Neural cell (in vitro differentiated cells): ENCODE data around the gene CD72. TPM values are rescaled to one million over a fixed set of nuclear protein-coding genes. Genes with fewer than 3 reads are reported as not detected.

Experiments
- H2AFZ ChIP-seq: fragments of 200-600, 300-800 bp; sonication (generic), shearing (Covaris generic); 2 replicates; pipeline ENCODE4 v1.6.0; 2014; ENCODE audit warnings: low read depth, mild to moderate bottlenecking, antibody characterized with exemption, low read length, moderate library complexity
- H3F3A ChIP-seq: fragments of 200-600 bp; shearing (Covaris generic); 2 replicates; pipeline ENCODE4 v1.6.1; 2016; ENCODE audit warnings: mild to moderate bottlenecking, moderate library complexity, mixed read lengths, antibody characterized with exemption, low read length; ENCODE audit not compliant: insufficient read depth, poor library complexity, severe bottlenecking
- H3K27ac ChIP-seq: fragments of 200-600, 300-800 bp; sonication (generic), shearing (Covaris generic); 2 replicates; pipeline ENCODE4 v1.5.1; 2014; ENCODE audit warnings: mild to moderate bottlenecking, low read length, moderate library complexity
- H3K27me3 ChIP-seq: fragments of 300-800, 200-600 bp; sonication (generic), shearing (Covaris generic); 2 replicates; pipeline ENCODE4 v1.6.0; 2014; ENCODE audit warnings: mild to moderate bottlenecking, low read depth, low read length, moderate library complexity; ENCODE audit not compliant: insufficient read depth
- H3K36me3 ChIP-seq: fragments of 300-800, 200-600 bp; sonication (generic), shearing (Covaris generic); 2 replicates; pipeline ENCODE4 v1.5.1; 2014; ENCODE audit warnings: mild to moderate bottlenecking, antibody characterized with exemption, low read length, moderate library complexity; ENCODE audit not compliant: insufficient read depth
- H3K4me2 ChIP-seq: fragments of 300-800, 200-600 bp; sonication (generic), shearing (Covaris generic); 2 replicates; pipeline ENCODE4 v1.6.0; 2014; ENCODE audit warnings: mild to moderate bottlenecking, low read length
- H3K4me3 ChIP-seq: fragments of 300-800, 200-600 bp; sonication (generic), shearing (Covaris generic); 2 replicates; pipeline ENCODE4 v1.5.1; 2014; ENCODE audit warnings: mild to moderate bottlenecking, low read length, moderate library complexity
- H3K79me2 ChIP-seq: fragments of 200-600 bp; shearing (Covaris generic); replicated peaks from 2 replicates; pipeline ENCODE4 v1.6.0; 2014; ENCODE audit warnings: mild to moderate bottlenecking, low read length, moderate library complexity; ENCODE audit not compliant: insufficient read depth
- H3K9ac ChIP-seq: fragments of 300-800, 200-600 bp; sonication (generic), shearing (Covaris generic); 2 replicates; pipeline ENCODE4 v1.6.1; 2016; ENCODE audit warnings: mild to moderate bottlenecking, low read length, mixed read lengths
- H3K9me2 ChIP-seq: fragments of 200-600 bp; shearing (Covaris generic); 2 replicates; pipeline ENCODE4 v1.6.1; 2016; ENCODE audit warnings: mild to moderate bottlenecking, low read length, mixed read lengths; ENCODE audit not compliant: insufficient read depth
- H3K9me3 ChIP-seq: fragments of 200-600, 300-800 bp; sonication (generic), shearing (Covaris generic); 2 replicates; pipeline ENCODE4 v1.6.1; 2016; ENCODE audit warnings: mild to moderate bottlenecking, mixed run types, low read length, moderate library complexity, mixed read lengths
- H4K20me1 ChIP-seq: fragments of 200-600 bp; shearing (Covaris generic); 2 replicates; pipeline ENCODE4 v1.6.1; 2016; ENCODE audit warnings: mild to moderate bottlenecking, mixed run types; ENCODE audit not compliant: insufficient read depth
- EP300 ChIP-seq: fragments of 450-650 bp; conservative IDR thresholded peaks from 2 replicates; pipeline ENCODE4 v1.6.1; 2014; ENCODE audit warnings: antibody characterized with exemption, mild to moderate bottlenecking, moderate library complexity; ENCODE audit not compliant: poor library complexity, severe bottlenecking
- EZH2 ChIP-seq: fragments of 200-600, 300-800 bp; shearing (Covaris generic), sonication (generic); IDR thresholded peaks from 2 replicates; pipeline ENCODE4 v1.6.1; 2014; ENCODE audit warnings: antibody characterized with exemption, low read length, borderline replicate concordance, mild to moderate bottlenecking; ENCODE audit not compliant: insufficient read depth, poor library complexity, severe bottlenecking
- MXI1 ChIP-seq: fragments of 450-650 bp; conservative IDR thresholded peaks from 2 replicates; pipeline ENCODE4 v1.6.1; 2014; ENCODE audit warnings: antibody characterized with exemption, mild to moderate bottlenecking; ENCODE audit not compliant: poor library complexity, severe bottlenecking
- POLR2AphosphoS5 ChIP-seq: IDR thresholded peaks from 2 replicates; pipeline ENCODE4 v1.6.1; 2012
- RAD21 ChIP-seq: fragments of 450-650 bp; conservative IDR thresholded peaks from 2 replicates; pipeline ENCODE4 v1.6.1; 2014; ENCODE audit warnings: antibody characterized with exemption, mild to moderate bottlenecking, moderate library complexity
- SMC3 ChIP-seq: fragments of 450-650 bp; conservative IDR thresholded peaks from 2 replicates; pipeline ENCODE4 v1.6.1; 2014; ENCODE audit warnings: antibody characterized with exemption, mild to moderate bottlenecking, moderate library complexity; ENCODE audit not compliant: poor library complexity
- TAF1 ChIP-seq: IDR thresholded peaks from 2 replicates; pipeline ENCODE4 v1.6.1; 2012; ENCODE audit warnings: low read depth
- polyA plus RNA-seq: library from polyadenylated mRNA; depleted of rRNA; stranded (reverse); fragments of >200 nt; gene quantifications from 2 replicates; pipeline ENCODE4 v1.2.3, GENCODE V29; 2014
- TF ChIP-seq, protein P1 (sequence below): IDR thresholded peaks from 2 replicates; pipeline ENCODE4 v1.6.1; 2012; ENCODE audit warnings: borderline replicate concordance
- TF ChIP-seq, protein P2 (sequence below): fragments of 450-650 bp; IDR thresholded peaks from 2 replicates; pipeline ENCODE4 v1.5.1; 2014; ENCODE audit warnings: antibody characterized with exemption, mild to moderate bottlenecking, moderate library complexity; ENCODE audit not compliant: poor library complexity, severe bottlenecking

CD72 gene
- polyA plus RNA-seq, 1 donor from 2014 or later: not detected

DNA sequence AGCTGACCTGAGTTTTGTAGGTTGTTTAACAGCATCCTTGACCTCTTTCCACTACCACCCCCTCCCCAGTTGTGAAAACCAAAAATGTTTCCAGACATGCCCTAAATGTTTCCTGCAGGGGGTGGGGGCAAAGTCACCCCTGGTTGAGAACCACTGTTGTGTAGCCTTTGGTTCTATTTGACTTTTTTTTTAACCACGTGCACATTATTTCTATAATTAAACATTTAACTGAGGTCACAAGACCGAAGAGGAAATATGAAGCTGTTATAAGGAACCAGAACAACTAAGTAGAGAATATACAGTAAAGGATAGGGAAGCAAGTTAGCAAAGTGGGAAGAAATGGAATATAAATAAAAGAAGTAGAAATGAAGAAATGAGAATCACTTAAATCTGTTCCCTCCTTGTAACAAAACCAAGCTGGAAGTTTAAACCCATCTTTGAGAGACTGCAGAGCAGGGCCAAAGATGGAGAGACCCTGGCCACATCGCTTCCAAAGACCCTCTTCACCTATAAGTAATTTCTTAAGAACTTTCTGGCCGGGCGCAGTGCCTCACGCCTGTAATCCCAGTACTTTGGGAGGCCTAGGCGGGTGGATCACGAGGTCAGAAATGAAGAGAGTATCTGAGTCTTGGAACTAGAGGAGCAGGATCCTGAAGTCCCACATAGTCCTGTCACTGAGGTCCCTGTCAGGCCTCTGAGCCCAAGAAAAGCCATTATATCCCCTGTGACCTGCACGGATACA, 18.1 kb upstream of the CD72 start:
- H3K27me3 ChIP-seq: no peaks in the 10 kb centered on the region
- H3K9me3 ChIP-seq: no peaks in the 10 kb centered on the region
- H3K4me3 ChIP-seq: no peak overlapping the region
- H3K9ac ChIP-seq: no peak overlapping the region
- H3K36me3 ChIP-seq: no peaks in the 10 kb centered on the region
- no peaks in the 10 kb centered on the region for H3F3A ChIP-seq
- no peak overlapping the region for H2AFZ ChIP-seq
- no peaks in the 10 kb centered on the region for H4K20me1 ChIP-seq
- no peak overlapping the region for H3K27ac ChIP-seq
- H3K4me2 ChIP-seq: no peak overlapping the region
- H3K79me2 ChIP-seq: no peaks in the 10 kb centered on the region
- H3K9me2 ChIP-seq: no peaks in the 10 kb centered on the region
- TF ChIP-seq RAD21 (no peak), EP300 (no peak), EZH2 (no peak), TAF1 (no peak), SMC3 (no peak), POLR2AphosphoS5 (no peak), MXI1 (no peak)
- TF ChIP-seq, protein P1, sequence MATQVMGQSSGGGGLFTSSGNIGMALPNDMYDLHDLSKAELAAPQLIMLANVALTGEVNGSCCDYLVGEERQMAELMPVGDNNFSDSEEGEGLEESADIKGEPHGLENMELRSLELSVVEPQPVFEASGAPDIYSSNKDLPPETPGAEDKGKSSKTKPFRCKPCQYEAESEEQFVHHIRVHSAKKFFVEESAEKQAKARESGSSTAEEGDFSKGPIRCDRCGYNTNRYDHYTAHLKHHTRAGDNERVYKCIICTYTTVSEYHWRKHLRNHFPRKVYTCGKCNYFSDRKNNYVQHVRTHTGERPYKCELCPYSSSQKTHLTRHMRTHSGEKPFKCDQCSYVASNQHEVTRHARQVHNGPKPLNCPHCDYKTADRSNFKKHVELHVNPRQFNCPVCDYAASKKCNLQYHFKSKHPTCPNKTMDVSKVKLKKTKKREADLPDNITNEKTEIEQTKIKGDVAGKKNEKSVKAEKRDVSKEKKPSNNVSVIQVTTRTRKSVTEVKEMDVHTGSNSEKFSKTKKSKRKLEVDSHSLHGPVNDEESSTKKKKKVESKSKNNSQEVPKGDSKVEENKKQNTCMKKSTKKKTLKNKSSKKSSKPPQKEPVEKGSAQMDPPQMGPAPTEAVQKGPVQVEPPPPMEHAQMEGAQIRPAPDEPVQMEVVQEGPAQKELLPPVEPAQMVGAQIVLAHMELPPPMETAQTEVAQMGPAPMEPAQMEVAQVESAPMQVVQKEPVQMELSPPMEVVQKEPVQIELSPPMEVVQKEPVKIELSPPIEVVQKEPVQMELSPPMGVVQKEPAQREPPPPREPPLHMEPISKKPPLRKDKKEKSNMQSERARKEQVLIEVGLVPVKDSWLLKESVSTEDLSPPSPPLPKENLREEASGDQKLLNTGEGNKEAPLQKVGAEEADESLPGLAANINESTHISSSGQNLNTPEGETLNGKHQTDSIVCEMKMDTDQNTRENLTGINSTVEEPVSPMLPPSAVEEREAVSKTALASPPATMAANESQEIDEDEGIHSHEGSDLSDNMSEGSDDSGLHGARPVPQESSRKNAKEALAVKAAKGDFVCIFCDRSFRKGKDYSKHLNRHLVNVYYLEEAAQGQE: no peak
- TF ChIP-seq, protein P2, sequence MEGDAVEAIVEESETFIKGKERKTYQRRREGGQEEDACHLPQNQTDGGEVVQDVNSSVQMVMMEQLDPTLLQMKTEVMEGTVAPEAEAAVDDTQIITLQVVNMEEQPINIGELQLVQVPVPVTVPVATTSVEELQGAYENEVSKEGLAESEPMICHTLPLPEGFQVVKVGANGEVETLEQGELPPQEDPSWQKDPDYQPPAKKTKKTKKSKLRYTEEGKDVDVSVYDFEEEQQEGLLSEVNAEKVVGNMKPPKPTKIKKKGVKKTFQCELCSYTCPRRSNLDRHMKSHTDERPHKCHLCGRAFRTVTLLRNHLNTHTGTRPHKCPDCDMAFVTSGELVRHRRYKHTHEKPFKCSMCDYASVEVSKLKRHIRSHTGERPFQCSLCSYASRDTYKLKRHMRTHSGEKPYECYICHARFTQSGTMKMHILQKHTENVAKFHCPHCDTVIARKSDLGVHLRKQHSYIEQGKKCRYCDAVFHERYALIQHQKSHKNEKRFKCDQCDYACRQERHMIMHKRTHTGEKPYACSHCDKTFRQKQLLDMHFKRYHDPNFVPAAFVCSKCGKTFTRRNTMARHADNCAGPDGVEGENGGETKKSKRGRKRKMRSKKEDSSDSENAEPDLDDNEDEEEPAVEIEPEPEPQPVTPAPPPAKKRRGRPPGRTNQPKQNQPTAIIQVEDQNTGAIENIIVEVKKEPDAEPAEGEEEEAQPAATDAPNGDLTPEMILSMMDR: no peak

DNA sequence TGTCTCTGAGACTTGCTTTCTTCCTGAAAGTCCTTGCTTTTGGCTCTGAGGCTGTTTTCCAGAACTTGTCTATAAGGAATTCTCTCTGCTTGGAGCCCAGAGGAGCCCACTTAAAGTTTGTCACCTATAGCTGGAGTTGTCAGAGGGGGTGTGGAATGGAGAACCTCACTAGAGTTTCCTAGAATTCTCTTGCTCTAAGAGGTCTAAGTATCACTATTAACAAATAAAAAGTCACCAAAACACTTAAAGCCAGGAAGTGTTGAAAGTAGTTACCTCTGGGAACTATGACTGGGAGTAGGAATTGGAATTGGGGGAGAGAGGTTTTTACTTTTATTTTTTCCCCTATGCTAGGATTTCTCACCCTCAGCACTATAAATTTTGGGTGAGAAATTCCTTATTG, 17.5 kb upstream of the CD72 start:
- Histone ChIP-seq H3K36me3 (no peaks in the 10 kb centered on the region), H3K27me3 (no peaks in the 10 kb centered on the region), H4K20me1 (no peaks in the 10 kb centered on the region), H3K9me3 (no peaks in the 10 kb centered on the region), H3F3A (no peaks in the 10 kb centered on the region), H3K79me2 (no peaks in the 10 kb centered on the region), H2AFZ (no peak overlapping the region), H3K4me3 (no peak overlapping the region), H3K27ac (no peak overlapping the region), H3K9ac (no peak overlapping the region), H3K9me2 (no peaks in the 10 kb centered on the region), H3K4me2 (no peak overlapping the region)
- TF ChIP-seq, protein P2: no peak
- TF ChIP-seq MXI1 (no peak), EP300 (no peak), SMC3 (no peak), TAF1 (no peak), RAD21 (no peak), EZH2 (no peak), POLR2AphosphoS5 (no peak)
- TF ChIP-seq, protein P1: no peak
